Ascending aorta (tissue), 2 donors: ENCODE data around the gene VWA8. TPM values are rescaled to one million over a fixed set of nuclear protein-coding genes. Genes with fewer than 3 reads are reported as not detected.
"Not testable (repeated sequence)": the region's sequence is repeated elsewhere in the genome, so short reads cannot be mapped to it uniquely, and the experiment has no call there.

Source experiments
- DNase-seq, 2 donors: peaks; one replicate each; pipeline ENCODE4 v3.0.0-alpha.2; 2019; ENCODE audit warnings: low spot score in 2 of 2
- H3K27ac ChIP-seq, 2 donors: fragments of 200-600 bp; sonication (generic); one replicate each; pipeline ENCODE4 v1.5.1; 2016 to 2017; ENCODE audit warnings: mild to moderate bottlenecking in 1 of 2
- H3K27me3 ChIP-seq: fragments of 200-600 bp; sonication (generic); one replicate; pipeline ENCODE4 v1.5.1; 2017
- H3K36me3 ChIP-seq, 2 donors: fragments of 200-600 bp; sonication (generic); one replicate each; pipeline ENCODE4 v1.5.1; 2016
- H3K4me1 ChIP-seq, 2 donors: fragments of 200-600 bp; sonication (generic); one replicate each; pipeline ENCODE4 v1.5.1; 2016 to 2017; ENCODE audit warnings: mild to moderate bottlenecking in 1 of 2
- H3K4me3 ChIP-seq, 2 donors: fragments of 200-600 bp; sonication (generic); one replicate each; pipeline ENCODE4 v1.5.1; 2016 to 2017; ENCODE audit warnings: mild to moderate bottlenecking in 1 of 2
- H3K9me3 ChIP-seq, 2 donors: fragments of 200-600 bp; sonication (generic); one replicate each; pipeline ENCODE4 v1.5.1; 2016
- intact Hi-C: fragments of 100-400 bp; cut with DNase I; formaldehyde crosslinking; loops from one replicate; pipeline ENCODE4 v1.15.1; 2023
- total RNA-seq: library from RNA; depleted of rRNA; stranded (reverse); fragments of >200 nt; gene quantifications from one replicate; pipeline ENCODE4 v1.1.0, GENCODE V29; 2016
- TF ChIP-seq, protein P1 (sequence below), 3 experiments: fragments of 200-600 bp in 2 of 3; fragments of 450-650 bp in 1 of 3; sonication (generic) in 2 of 3; IDR thresholded peaks; one replicate each; pipeline ENCODE4 v1.5.1; 2016 to 2019; ENCODE audit warnings: antibody characterized with exemption in 3 of 3, mild to moderate bottlenecking in 1 of 3, moderate library complexity in 1 of 3

The VWA8 gene
- total RNA-seq, 1 donor from 2014 or later, result 10.4 TPM

- H3K27ac ChIP-seq, result peak overlapping the region in 1 of 2 donors; percentile 1
- TF ChIP-seq, protein P1, sequence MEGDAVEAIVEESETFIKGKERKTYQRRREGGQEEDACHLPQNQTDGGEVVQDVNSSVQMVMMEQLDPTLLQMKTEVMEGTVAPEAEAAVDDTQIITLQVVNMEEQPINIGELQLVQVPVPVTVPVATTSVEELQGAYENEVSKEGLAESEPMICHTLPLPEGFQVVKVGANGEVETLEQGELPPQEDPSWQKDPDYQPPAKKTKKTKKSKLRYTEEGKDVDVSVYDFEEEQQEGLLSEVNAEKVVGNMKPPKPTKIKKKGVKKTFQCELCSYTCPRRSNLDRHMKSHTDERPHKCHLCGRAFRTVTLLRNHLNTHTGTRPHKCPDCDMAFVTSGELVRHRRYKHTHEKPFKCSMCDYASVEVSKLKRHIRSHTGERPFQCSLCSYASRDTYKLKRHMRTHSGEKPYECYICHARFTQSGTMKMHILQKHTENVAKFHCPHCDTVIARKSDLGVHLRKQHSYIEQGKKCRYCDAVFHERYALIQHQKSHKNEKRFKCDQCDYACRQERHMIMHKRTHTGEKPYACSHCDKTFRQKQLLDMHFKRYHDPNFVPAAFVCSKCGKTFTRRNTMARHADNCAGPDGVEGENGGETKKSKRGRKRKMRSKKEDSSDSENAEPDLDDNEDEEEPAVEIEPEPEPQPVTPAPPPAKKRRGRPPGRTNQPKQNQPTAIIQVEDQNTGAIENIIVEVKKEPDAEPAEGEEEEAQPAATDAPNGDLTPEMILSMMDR (IDR thresholded peaks at IDR 0.05), result no peak
- DNase-seq, result no peak
- no peaks in the 10 kb centered on the region for H3K9me3 ChIP-seq
- intact Hi-C loops, result no loop called here
- H3K27me3 ChIP-seq, result no peaks in the 10 kb centered on the region
- peaks cover 8 to 24% of the 10 kb centered on the region in 2 donors for H3K36me3 ChIP-seq
- peaks cover 0 to 5% of the 10 kb centered on the region in 2 donors for H3K4me1 ChIP-seq
- H3K4me3 ChIP-seq, result no peak overlapping the region
Observed at GRCh38 chr13:41812237-41812636, 148.7 kb downstream of the VWA8 start.

DNA sequence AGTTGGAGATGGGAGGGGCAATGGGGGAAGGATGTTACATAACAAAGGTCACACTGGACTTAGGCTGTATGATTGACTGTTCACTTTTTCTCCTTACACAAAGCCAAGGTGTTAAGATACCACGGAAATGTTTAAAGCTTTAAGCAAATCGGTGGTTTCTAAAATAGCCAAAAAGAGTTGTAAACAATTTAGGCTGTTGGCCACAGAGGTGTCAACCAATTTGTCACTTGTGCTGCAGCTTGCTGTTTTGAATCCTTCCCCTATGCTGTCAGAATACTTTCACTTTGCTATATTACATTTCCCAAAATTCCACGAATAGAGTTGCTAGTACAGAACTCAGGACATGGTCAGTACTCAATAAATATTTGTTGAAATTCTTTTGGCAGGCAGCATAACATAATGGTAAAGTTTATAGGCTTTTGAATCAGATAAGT lies 149.3 kb downstream of the VWA8 start:
- Histone ChIP-seq H3K4me1 (peaks cover 0 to 5% of the 10 kb centered on the region in 2 donors), H3K9me3 (no peaks in the 10 kb centered on the region), H3K27me3 (no peaks in the 10 kb centered on the region), H3K27ac (peak overlapping the region in 1 of 2 donors; percentile 7), H3K4me3 (peak overlapping the region; percentile 15 to 27), H3K36me3 (peaks cover 8 to 25% of the 10 kb centered on the region in 2 donors)
- TF ChIP-seq, protein P1 (IDR thresholded peaks at IDR 0.05), result no peak
- DNase-seq, result no peak
- intact Hi-C loops, result no loop called here

GRCh38 chr13:41809962-41810361 lies 150.9 kb downstream of the VWA8 start:
- no peaks in the 10 kb centered on the region for H3K27me3 ChIP-seq
- TF ChIP-seq, protein P1 (IDR thresholded peaks at IDR 0.05), result no peak
- H3K27ac ChIP-seq, result no peak overlapping the region
- intact Hi-C loops, result no loop called here
- H3K4me1 ChIP-seq, result peaks cover 0 to 5% of the 10 kb centered on the region in 2 donors
- H3K36me3 ChIP-seq, result peaks cover 3 to 20% of the 10 kb centered on the region in 2 donors
- H3K9me3 ChIP-seq, result no peaks in the 10 kb centered on the region
- H3K4me3 ChIP-seq, result no peak overlapping the region
- DNase-seq, result no peak

DNA sequence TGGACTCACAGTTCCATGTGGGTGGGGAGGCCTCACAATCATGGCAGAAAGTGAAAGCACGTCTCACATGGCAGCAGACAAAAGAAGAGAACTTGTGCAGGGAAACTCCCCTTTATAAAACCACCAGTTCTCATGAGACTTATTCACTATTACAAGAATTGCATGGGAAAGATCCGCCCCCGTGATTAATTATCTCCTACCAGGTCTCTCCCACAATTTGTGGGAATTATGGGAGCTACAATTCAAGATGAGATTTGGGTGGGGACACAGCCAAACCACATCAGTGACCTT lies 157.5 kb downstream of the VWA8 start:
- H3K27me3 ChIP-seq, H3K27ac ChIP-seq, H3K4me1 ChIP-seq, H3K9me3 ChIP-seq, H3K4me3 ChIP-seq, DNase-seq, intact Hi-C loops: not testable (repeated sequence)
- H3K36me3 ChIP-seq, result peaks cover 7 to 25% of the 10 kb centered on the region in 2 donors

- intact Hi-C loops, result no loop called here
Observed at GRCh38 chr13:41802684-41803444, 158.0 kb downstream of the VWA8 start.

DNA sequence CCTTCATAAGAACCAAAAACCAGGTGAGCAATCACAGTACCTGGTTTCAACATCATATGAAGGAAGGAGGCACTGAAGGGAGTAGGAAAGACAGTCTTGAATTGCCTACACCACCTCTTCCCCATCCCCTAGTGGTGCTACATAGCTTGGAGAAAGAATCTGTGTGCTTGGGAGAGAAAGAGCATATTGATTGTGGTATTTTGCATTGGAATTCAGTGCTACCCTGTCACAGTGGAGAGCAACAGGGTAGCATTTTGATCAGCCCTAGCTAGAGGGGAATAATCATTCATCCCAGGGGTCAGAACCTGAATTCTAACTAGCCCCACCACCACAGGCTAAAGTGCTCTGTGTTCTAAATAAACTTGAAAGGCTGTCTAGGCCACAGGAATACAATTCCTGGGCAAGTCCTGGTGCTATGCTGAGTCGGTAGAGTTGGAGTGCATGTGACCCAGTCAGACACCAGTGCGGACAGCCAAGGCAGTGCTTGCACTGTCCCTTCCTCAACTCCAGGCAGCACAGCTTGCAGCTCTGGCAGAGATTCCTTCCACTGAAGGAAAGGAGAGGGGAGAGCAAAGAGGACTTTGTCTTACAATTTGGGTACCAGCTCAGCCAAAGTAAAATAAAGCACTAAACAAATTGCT lies 158.7 kb downstream of the VWA8 start:
- Histone ChIP-seq H3K27ac (no peak overlapping the region), H3K9me3 (no peaks in the 10 kb centered on the region), H3K27me3 (no peaks in the 10 kb centered on the region), H3K36me3 (peaks cover 3 to 20% of the 10 kb centered on the region in 2 donors), H3K4me1 (no peaks in the 10 kb centered on the region), H3K4me3 (no peak overlapping the region)
- TF ChIP-seq, protein P1 (IDR thresholded peaks at IDR 0.05), result no peak
- DNase-seq, result no peak
- intact Hi-C loops, result no loop called here

More at GRCh38 chr13:41802684-41803444, 158.0 kb downstream of the VWA8 start:
- Histone ChIP-seq H3K27ac (no peak overlapping the region), H3K27me3 (no peaks in the 10 kb centered on the region), H3K4me3 (no peak overlapping the region), H3K9me3 (no peaks in the 10 kb centered on the region), H3K36me3 (peaks cover 6 to 24% of the 10 kb centered on the region in 2 donors), H3K4me1 (no peaks in the 10 kb centered on the region)
- TF ChIP-seq, protein P1 (IDR thresholded peaks at IDR 0.05), result no peak
- no peak for DNase-seq
